ENCODE measurements around the gene UNC93B1. TPM values are rescaled to one million over a fixed set of nuclear protein-coding genes. Genes with fewer than 3 reads are reported as not detected.

The UNC93B1 gene
- total and polyA plus RNA-seq, 2 of the 8 experiments (the other 6 are each of a cell fraction or from before 2014, with no cell fraction given) = 18.9 to 34.3 TPM

DNA sequence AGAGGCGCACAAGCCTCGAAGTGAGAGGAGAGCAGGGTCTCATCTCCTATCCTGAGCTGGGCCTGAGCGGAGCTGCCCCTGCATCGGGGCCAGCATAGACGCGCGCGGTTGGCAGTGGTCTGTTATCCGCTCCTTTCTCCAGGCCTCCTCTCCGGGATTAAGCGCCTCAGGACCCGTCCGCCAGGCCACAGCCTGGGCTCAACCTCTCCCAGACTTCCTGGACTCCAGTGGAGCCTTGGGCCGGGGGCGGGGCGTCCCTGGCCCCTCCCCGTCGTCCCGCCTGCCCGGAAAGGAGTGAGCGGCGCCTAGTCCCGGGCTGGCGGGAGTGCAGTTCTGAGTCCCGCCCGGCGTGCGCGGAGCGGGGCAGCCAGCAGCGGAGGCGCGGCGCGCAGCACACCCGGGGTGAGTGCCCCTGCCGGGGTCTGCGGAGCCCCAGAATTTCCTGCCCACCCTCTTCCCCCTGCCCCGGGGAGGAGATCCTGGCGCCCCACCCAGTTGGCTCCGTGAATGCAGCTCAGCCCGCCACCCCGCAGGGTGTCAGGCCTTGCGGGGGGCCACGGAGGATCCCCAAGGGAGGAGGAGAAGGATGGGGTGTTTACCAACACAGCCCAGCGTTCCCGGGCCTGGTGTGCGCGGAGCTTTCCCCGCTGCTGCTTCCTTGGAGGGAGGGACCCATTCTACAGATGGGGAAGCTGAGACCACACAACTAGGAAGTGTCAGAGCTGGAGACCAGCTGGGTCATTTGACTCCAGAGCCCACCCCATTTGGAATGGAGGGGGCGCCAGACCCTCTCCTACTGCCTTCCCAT is 35.0 kb upstream of the UNC93B1 start, which contains the start of gene TCIRG1 (continued):
- peak; percentile 65; the same call in 1 of the 2 replicates for TF ChIP-seq PHF8 (conservative IDR thresholded peaks at IDR 0.05; ENCODE audit: low read depth, low read length)
- TF ChIP-seq POLR2AphosphoS5 (IDR thresholded peaks at IDR 0.05; ENCODE audit: low read depth, low read length) = no peak
- TF ChIP-seq, protein P1, sequence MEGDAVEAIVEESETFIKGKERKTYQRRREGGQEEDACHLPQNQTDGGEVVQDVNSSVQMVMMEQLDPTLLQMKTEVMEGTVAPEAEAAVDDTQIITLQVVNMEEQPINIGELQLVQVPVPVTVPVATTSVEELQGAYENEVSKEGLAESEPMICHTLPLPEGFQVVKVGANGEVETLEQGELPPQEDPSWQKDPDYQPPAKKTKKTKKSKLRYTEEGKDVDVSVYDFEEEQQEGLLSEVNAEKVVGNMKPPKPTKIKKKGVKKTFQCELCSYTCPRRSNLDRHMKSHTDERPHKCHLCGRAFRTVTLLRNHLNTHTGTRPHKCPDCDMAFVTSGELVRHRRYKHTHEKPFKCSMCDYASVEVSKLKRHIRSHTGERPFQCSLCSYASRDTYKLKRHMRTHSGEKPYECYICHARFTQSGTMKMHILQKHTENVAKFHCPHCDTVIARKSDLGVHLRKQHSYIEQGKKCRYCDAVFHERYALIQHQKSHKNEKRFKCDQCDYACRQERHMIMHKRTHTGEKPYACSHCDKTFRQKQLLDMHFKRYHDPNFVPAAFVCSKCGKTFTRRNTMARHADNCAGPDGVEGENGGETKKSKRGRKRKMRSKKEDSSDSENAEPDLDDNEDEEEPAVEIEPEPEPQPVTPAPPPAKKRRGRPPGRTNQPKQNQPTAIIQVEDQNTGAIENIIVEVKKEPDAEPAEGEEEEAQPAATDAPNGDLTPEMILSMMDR (IDR thresholded peaks at IDR 0.05; ENCODE audit: control extremely low read depth in 1 of 3, insufficient read depth in 1 of 3, low read depth in 1 of 3, low read length in 3 of 3) = peak in 1 of 3 experiments; percentile 5; a peak in 1 of 4 replicates
- no peak for TF ChIP-seq RFX5 (IDR thresholded peaks at IDR 0.05; ENCODE audit: borderline replicate concordance, low read depth, low read length)
- TF ChIP-seq SIN3A (conservative IDR thresholded peaks at IDR 0.05 in 1 of 2, IDR thresholded peaks at IDR 0.05 in 1 of 2; ENCODE audit: low read depth in 1 of 2, low read length in 2 of 2) = no peak
- TF ChIP-seq, protein P2, sequence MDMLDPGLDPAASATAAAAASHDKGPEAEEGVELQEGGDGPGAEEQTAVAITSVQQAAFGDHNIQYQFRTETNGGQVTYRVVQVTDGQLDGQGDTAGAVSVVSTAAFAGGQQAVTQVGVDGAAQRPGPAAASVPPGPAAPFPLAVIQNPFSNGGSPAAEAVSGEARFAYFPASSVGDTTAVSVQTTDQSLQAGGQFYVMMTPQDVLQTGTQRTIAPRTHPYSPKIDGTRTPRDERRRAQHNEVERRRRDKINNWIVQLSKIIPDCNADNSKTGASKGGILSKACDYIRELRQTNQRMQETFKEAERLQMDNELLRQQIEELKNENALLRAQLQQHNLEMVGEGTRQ (IDR thresholded peaks at IDR 0.05; ENCODE audit: low read length) = no peak
- TF ChIP-seq KDM4A (IDR thresholded peaks at IDR 0.05; ENCODE audit: low read depth, low read length, severe bottlenecking) = peak; percentile 60
- TF ChIP-seq TEAD4 (IDR thresholded peaks at IDR 0.05; ENCODE audit: low read depth, low read length) = no peak
- no peak for TF ChIP-seq SRF (IDR thresholded peaks at IDR 0.05; ENCODE audit: low read depth, low read length)
- no peak for TF ChIP-seq SIX5 (IDR thresholded peaks at IDR 0.05; ENCODE audit: low read depth, low read length)
- TF ChIP-seq KDM5A (IDR thresholded peaks at IDR 0.05; ENCODE audit: low read length) = no peak
- no peak for TF ChIP-seq CBX5 (IDR thresholded peaks at IDR 0.05; ENCODE audit: low read depth, low read length)
- no peak for TF ChIP-seq ZNF274 (IDR thresholded peaks at IDR 0.05; ENCODE audit: borderline replicate concordance, extremely low read depth, low read length)
- peak; percentile 99 for TF ChIP-seq KDM1A (IDR thresholded peaks at IDR 0.05; ENCODE audit: borderline replicate concordance, low read length)
- no peak for TF ChIP-seq RXRA (IDR thresholded peaks at IDR 0.05; ENCODE audit: insufficient read depth, low read depth, low read length)
- no peak for TF ChIP-seq EGR1 (IDR thresholded peaks at IDR 0.05; ENCODE audit: borderline replicate concordance, low read depth, low read length)
- TF ChIP-seq CREB1 (IDR thresholded peaks at IDR 0.05) = no peak
- TF ChIP-seq, protein P3, sequence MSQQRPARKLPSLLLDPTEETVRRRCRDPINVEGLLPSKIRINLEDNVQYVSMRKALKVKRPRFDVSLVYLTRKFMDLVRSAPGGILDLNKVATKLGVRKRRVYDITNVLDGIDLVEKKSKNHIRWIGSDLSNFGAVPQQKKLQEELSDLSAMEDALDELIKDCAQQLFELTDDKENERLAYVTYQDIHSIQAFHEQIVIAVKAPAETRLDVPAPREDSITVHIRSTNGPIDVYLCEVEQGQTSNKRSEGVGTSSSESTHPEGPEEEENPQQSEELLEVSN (IDR thresholded peaks at IDR 0.05) = no peak
- TF ChIP-seq MAFK (IDR thresholded peaks at IDR 0.05; ENCODE audit: low read depth, low read length) = no peak
- no peak for TF ChIP-seq BRCA1 (IDR thresholded peaks at IDR 0.05; ENCODE audit: low read depth, low read length)

Data from H1 (cell line).